Fibroblast of villous mesenchyme (primary cell): Measurements from ENCODE around the gene EPHA2. TPM values are rescaled to one million over a fixed set of nuclear protein-coding genes. Genes with fewer than 3 reads are reported as not detected.

ENCODE experiments used
- DNase-seq: peaks from one replicate; pipeline ENCODE4 v3.0.0-alpha.2; 2010; ENCODE audit warnings: low read depth
- H3K4me3 ChIP-seq: 2 replicates; pipeline ENCODE4 v1.5.1; 2011; ENCODE audit warnings: low read depth, mild to moderate bottlenecking, low read length
- total RNA-seq: library from RNA; depleted of rRNA; stranded (reverse); fragments of >200 nt; gene quantifications from 2 replicates; pipeline ENCODE4 v1.2.3, GENCODE V29; 2012
- TF ChIP-seq, protein P1 (sequence below): IDR thresholded peaks from 2 replicates; pipeline ENCODE4 v1.5.1; 2012; ENCODE audit warnings: low read depth, mild to moderate bottlenecking, low read length; ENCODE audit not compliant: insufficient read depth

Gene EPHA2
- total RNA-seq, 1 donor = 104 TPM

DNA sequence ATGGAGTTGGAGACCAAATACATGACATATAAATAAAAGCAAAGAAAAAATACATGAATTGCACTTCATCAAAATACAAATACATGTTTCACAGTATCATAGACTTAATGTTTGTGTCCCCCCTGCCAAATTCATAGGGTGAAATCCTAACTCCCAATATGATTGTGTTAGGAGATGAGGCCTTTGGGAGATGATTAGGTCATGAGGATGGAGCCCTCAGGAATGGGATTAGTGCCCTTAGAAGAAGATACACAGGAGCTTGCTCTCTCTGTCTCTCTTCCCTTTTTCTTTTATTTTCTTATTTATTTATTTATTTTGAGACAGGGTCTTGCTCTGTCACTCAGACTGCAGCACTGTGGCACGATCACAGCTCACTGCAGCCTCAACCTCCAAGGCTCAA, 56.5 kb downstream of the EPHA2 start:
- no peak overlapping the region for H3K4me3 ChIP-seq
- no peak for DNase-seq
- TF ChIP-seq, protein P1, sequence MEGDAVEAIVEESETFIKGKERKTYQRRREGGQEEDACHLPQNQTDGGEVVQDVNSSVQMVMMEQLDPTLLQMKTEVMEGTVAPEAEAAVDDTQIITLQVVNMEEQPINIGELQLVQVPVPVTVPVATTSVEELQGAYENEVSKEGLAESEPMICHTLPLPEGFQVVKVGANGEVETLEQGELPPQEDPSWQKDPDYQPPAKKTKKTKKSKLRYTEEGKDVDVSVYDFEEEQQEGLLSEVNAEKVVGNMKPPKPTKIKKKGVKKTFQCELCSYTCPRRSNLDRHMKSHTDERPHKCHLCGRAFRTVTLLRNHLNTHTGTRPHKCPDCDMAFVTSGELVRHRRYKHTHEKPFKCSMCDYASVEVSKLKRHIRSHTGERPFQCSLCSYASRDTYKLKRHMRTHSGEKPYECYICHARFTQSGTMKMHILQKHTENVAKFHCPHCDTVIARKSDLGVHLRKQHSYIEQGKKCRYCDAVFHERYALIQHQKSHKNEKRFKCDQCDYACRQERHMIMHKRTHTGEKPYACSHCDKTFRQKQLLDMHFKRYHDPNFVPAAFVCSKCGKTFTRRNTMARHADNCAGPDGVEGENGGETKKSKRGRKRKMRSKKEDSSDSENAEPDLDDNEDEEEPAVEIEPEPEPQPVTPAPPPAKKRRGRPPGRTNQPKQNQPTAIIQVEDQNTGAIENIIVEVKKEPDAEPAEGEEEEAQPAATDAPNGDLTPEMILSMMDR = no peak

DNA sequence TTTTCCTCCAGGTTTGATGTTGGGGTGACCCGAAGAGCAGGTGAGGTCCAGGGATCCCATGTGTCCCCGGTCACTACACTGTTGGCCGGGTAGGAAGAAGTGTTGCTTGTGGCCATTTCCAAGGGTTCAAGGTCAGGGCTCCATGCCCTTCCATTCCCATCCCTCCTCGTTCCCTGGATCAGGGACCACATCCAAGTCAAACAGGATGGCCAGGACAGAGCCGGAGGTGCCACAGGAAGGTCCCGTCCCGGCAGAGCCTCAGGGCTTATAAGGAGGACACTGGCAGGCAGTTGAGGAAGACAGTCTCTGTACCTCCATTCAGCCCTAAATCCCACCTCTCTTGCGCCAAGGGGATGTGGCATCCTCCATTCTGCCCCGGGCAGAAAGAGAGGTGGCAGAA, 60.4 kb downstream of the EPHA2 start:
- TF ChIP-seq, protein P1 = no peak
- no peak for DNase-seq

DNA sequence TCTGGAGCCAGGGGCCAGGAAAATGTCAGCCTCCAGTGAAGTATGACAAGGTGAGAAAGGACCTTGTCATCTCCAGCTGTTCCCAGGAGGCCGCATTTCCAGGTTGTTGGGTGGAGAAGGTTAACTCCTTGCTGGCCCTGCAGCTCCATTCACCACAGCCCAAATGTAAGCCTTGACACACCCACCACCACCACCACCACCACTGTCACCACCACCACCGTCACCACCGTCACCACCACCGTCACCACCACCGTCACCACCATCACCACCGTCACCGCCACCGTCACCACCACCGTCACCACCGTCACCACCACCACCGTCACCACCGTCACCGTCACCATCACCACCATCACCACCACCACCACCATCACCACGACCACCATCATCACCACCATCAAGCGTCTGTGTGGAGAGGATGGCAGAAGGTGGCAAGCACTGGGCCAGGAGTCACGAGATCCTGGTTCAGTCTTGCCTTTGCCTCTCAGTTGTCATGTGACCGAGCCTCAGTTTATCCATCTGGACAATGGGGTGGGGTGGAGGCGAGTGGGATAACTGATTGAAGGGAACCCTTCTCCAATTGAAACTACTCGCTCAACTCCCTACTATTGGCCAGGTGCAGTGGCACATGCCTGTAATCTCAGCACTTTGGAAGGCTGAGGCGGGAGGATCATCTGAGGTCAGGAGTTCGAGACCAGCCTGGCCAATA, 61.3 kb downstream of the EPHA2 start:
- no peak for DNase-seq
- TF ChIP-seq, protein P1 = no peak
- no peak overlapping the region for H3K4me3 ChIP-seq

More for the DNA sequence above, 60.4 kb downstream of the EPHA2 start:
- H3K4me3 ChIP-seq = no peak overlapping the region

DNA sequence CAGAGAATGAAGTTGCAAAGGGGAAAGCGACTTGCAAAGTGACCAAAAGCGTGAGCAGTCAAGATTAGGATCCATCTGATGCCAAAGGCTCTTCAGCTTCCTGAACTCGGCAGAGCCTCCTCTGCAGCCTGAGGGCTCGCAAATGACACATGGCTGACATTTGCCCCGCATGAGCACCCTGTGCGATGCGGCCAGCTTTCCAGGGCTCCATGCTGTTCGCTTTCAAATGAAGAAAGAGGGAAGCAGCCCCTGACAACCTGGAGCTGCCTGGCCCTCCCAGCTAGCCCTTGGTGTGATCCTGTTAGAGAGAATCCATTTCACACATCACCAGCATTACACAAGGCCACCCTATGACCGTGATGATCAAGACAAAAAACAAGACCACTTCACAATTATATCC, 62.3 kb downstream of the EPHA2 start:
- no peak for DNase-seq
- no peak overlapping the region for H3K4me3 ChIP-seq
- TF ChIP-seq, protein P1 = no peak

DNA sequence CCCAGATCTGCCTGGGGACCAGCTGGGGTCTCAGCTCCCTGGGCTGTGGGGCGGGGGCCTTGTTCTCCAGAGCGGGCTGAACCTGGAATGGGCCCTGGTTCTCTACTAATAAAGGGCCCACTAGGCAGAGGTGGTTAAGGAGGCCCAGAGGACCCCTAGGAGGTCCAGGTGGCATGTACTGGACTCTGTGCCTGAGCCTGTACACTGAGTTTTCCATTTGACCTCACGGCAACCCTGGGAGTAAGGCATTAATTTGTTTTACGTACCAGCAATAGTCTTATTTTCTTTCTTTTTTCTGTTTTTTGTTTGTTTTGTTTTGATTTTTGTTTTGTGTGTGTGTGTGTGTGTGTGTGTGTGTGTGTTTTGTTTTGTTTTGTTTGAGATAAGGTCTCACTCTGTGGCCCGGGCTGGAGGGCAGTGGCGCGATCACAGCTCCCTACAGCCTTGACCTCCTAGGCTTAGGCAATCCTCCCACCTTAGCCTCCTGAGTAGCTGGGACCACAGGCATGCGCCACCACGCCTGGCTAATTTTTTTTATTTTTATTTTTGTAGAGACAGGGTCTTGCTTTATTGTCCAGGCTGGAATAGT, 62.9 kb downstream of the EPHA2 start:
- H3K4me3 ChIP-seq = no peak overlapping the region
- no peak for DNase-seq
- TF ChIP-seq, protein P1 = no peak

DNA sequence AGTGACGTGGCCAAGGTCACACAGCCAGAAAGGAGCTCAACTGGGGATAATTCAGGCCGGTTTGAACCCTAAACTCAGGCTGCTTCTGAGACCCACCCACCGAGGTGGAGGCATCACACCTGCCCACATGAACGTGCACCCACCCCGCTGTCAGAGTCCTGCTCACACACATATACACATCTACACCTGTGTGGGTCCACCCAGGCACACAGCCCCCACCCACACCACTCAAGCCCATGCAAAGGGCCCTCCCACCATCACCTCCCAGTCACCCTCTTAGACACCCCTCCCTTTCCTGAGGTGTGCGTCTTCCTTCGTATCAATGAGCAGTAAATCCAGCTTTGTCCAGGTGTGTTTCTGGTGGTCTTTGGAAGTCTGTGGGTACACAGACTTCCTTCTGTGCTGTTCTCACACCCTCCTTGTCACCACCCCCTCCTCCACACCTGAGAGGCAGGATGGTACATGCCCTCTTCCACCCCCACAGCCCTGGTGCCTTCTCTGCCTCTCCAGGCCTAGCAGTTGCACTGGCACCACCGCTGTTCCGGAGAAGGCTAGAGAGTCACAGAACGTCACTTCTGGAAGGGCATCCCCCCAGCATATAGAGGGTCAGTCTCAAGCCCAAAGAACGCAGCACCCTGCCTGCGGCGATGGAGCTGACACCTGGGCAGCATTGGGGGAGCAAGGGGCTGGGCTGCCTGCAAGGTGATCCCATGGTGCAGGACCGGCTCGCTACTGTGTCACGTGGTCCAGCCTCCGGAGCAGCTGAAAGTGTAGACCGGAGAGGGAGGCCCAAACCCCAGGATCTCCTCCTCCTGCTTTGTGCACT, 63.6 kb downstream of the EPHA2 start:
- TF ChIP-seq, protein P1 = no peak
- no peak overlapping the region for H3K4me3 ChIP-seq
- no peak for DNase-seq
